Measurements from ENCODE around the gene RHCG.
A peak's percentile ranks its signal among the peaks of the same experiment; 100 is the strongest.

RHCG gene

GRCh38 chr15:89496155-89497098 lies at the start of gene RHCG:
Gene RHCG, minus strand, starts transcription at chr15:89496583. Its CDS starts 39 bp downstream, at chr15:89496544.
- DNase-seq: peak; percentile 62

DNA sequence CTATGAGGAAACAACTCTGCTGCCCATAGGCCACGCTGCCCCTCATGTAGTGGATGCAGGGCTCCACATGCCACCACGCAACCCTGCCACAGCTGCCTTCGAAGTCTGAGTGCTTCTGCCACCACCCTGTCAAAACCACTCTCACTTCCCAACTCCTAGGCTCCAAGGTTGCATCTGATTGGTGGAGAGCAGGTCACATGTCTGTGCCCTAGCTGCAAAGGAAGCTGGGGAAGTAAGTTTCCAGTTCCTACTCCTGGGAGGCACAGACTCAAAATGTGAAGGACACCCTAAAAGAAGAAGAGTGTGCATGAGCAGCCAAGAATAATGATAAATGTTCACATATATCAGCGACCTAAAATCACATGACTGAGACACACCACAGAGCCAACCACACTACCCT lies 47.0 kb upstream of the RHCG start:
- no peak for DNase-seq

- no peak for DNase-seq
Observed at GRCh38 chr15:89542369-89542768, 46.0 kb upstream of the RHCG start.

DNA sequence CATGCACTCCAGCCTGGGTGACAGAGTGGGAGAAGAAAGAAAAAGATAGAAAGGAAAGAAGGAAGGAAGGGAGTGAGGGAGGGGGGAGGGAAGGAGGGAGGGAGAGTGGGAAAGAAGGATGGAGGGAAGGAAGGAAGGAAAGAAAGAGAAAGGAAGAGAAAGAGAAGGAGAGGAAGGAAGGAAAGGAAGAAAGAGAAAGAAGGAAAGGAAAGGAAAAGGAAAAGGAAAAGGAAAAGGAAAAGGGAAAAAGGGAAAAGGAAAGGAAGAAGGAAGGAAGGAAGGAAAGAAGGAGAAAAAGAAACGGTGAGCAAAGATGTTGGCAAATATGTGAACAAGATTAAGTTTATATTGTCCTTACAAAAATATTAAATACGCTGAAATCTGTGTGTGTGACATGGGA lies 42.6 kb upstream of the RHCG start:
- no peak for DNase-seq

DNA sequence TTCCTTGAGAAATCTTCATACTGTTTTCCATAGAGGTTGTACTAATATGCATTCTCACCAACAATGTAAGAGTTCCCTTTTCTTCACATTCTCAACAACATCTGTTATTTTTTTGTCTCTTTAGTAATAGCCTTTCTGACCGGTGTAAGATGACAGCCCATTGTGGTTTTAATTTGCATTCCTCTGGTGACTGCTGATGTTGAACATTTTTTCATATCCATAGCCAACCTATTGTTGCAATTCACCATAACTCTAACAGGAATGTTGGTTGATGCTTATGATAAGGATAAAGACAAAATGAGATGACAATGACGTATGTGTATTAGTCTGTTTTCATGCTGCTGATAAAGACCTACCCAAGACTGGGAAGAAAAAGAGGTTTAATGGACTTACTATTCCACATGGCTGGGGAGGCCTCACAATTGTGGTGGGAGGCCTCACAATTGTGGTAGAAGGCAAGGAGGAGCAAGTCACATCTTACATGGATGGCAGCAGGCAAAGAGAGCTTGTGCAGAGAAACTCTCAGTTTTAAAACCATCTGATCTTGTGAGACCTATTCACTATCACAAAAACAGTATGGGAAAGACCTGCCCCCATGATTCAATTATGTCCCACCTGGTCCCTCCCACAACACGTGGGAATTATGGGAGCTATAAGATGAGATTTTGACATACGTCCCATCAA lies 37.6 kb upstream of the RHCG start:
- DNase-seq: no peak

GRCh38 chr15:89531796-89532537 lies 35.6 kb upstream of the RHCG start:
- DNase-seq: no peak

DNA sequence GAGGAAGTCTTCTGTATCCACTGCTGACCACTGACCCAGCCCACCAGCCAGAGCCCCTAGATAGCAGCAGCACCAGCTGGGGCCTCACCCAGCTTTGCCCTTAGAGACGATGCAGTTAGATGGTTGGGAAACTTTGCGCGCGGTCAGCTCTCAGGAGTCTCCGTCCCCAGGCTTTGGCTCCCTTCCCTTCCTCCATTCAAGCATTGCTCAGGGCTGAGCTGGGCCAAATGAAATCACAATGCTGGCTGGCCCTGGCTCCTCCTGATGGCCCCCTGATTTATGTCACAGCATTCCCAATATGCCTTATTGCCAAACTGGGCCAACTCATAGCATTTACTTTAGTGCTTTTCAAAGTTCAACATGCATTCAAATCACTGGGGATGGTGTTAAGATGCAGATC lies 34.6 kb upstream of the RHCG start:
- no peak for DNase-seq

GRCh38 chr15:89528757-89529352 lies 32.5 kb upstream of the RHCG start:
- DNase-seq: no peak

GRCh38 chr15:89526601-89527441 lies 30.4 kb upstream of the RHCG start:
- no peak for DNase-seq

DNA sequence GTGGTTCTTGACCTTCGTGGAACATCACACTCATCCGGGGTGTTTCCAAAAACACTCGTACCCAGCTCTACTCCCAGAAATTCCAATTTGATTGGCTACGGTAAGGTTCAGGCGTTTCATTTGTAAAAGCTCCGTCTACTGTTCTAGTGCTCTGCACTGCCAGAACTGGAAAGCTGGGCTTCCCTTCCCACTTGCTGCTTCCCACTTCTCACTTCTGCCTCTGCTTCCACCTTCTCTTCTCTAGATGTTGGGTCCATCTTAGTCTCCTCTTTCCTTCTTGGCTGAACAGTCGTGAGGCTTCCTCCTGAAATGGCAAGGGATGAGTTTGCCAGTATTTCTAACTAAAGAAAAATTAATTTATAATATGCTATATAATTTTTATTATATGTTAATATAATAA lies 29.8 kb upstream of the RHCG start:
- DNase-seq: no peak

DNA sequence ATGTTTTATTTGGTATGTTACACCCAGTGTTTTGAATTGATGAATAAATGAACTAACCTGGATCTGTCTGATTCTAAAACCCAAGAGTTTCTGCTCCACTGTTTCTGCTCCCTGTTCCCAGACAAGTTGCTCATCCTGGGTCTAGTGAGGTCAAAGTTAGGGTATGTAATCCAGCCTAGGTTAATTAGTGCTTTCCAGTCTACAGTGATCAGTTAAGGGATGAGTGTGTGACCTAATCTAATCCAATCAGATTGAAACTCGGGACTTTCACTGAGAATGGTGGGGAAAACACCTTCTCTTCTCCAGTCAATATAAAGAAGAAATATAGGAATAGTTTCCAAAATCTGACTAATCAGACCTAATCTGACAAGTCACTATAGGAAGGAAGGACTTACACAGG lies 27.8 kb upstream of the RHCG start:
- DNase-seq: no peak

DNA sequence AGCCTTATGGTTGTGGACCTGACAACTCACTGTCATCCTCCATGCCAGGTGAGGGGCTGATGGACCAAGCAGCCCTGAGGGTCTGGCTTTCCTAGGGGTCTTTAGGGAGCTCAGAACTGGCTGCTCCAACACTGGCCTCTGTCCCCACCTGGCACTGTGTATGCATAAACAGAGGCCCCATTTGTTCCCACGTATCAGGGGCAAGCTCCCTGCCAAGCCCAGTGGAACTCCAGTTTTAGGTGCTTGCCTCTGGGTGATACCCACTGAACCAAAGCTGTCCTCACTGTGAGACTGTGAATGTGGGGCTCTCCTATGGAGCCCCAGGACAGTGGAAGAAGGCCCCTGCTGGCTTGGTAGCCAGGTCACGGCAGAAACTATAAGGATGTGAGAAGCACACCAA lies 26.7 kb upstream of the RHCG start:
- no peak for DNase-seq

DNA sequence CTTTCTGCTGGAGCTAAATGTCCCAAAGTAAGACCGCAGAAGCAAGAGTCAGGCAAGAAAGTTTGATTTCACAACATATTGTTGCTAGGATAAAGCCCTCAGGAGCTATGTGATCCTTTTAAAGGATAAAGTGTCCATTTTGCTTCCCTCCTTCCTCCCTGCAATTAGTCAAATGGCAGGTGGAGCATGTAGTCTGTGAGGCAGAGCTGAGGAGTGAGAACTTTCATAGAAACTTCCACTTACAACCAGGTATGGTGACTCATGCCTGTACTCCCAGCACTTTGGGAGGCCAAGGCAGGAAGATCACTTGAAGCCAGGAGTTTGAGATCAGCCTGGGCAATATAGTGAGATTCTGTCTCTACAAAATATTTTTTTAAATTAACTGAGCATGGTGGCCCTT lies 25.2 kb upstream of the RHCG start:
- DNase-seq: no peak

- DNase-seq: no peak
Observed at GRCh38 chr15:89515477-89515876, 19.1 kb upstream of the RHCG start.

GRCh38 chr15:89514596-89515406 lies 18.4 kb upstream of the RHCG start:
- no peak for DNase-seq

DNA sequence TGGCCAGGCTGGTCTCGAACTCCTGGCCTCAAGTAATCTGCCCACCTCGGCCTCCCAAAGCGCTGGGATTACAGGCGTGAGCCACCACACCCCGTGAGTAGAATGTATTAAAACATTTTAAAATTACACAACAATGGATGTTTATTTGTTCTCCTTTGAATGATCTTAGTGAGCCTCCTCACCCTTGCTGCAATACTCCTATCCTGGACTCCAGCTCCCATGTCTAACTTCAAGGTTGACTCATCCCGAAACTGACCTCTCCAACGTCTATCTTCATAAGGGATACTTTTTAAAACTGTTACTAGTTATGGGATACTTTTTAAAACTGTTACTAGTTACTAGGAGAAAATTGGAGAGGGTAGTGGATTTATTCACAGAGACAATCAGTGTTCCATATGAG lies 17.8 kb upstream of the RHCG start:
- no peak for DNase-seq

DNA sequence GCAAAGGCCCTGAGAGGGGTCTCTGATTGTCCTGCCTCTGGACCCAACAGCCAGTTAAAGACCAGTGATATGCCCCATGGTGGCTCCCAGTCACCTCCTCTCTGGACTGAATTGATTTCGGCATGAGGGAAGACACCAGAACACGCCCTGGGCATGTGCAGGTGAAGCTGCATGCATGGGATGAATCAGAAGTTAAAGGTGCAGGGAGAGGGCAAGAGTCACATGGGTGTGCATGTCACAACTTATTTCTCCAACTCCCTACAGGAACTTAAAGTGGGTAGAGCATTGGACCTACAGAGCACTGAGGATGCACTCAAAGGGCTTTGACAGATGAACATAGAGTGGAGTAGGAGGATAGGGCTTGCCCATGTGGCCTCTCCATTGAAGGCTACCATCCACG lies 16.9 kb upstream of the RHCG start:
- no peak for DNase-seq

GRCh38 chr15:89512631-89513030 lies 16.2 kb upstream of the RHCG start:
- DNase-seq: no peak

DNA sequence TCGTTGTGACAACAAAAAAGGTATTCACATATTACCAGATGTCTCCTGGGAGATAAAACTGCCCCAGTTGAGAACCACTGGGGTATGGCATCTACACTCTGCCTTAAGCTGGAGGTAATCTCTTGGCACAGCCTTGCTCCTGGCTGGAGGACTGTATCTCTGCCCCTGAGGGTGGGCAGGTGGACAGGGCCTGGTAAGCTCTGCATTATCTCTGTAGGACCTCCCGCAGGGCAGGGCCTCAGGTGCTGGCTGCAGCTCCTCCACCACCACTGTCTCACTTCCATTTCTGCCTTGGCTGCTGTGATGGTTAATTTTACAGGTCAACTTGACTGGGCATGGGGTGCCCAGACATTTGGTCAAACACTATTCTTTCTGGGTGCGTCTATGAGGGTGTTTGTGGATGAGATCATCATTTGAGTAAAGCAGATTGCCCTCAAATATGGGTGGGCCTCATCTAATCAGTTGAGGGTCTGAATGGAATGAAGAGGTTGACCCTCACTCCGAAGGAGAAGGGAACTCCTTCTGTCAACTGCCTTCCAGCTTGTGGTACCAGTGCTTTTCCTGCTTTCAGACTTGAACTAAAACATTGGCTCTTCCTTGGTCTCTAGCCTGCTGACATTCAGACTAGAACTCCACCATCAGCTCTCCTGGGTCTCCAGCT lies 9.8 kb upstream of the RHCG start:
- DNase-seq: no peak

DNA sequence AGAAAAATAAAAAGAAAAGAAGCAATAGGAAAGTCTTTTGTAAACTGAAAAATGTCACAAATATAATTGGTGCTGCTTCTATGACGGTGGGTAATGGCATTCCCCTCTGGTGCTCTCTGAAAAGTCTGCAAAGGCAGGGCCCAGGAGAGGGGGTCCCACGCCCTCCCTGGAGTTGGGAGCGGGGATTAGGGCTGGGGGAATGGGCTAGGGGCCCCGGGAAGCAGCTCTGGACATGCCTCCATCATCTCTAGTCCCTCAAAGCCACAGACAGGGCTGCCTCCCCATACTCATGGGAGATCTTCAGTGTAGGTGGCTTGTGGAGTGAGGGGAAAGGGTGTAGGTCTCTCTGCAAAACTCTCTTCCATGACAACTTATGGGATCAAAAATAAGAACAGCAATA lies 7.8 kb upstream of the RHCG start:
- no peak for DNase-seq
